ENCODE data around the gene FBXL13.

DNA sequence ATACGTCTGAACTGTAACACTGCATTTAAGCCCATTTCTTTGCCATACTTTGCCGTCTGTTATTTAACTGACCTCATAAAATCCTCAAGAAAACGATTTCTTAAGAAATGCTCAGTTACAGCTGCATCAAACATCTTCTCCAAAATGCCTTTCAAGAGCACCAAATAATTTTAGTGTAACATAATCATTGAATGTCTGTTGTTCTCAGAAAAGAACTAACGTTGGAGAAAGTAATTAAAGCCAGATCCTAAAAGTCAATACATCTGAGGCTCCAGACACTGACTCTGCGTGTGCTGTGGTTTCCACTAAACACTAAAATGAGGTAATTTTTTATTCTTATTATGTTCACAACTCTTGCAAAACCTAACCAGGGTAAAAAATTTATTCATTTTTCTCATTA lies 225.5 kb downstream of the FBXL13 start:
- TF ChIP-seq, protein P1, sequence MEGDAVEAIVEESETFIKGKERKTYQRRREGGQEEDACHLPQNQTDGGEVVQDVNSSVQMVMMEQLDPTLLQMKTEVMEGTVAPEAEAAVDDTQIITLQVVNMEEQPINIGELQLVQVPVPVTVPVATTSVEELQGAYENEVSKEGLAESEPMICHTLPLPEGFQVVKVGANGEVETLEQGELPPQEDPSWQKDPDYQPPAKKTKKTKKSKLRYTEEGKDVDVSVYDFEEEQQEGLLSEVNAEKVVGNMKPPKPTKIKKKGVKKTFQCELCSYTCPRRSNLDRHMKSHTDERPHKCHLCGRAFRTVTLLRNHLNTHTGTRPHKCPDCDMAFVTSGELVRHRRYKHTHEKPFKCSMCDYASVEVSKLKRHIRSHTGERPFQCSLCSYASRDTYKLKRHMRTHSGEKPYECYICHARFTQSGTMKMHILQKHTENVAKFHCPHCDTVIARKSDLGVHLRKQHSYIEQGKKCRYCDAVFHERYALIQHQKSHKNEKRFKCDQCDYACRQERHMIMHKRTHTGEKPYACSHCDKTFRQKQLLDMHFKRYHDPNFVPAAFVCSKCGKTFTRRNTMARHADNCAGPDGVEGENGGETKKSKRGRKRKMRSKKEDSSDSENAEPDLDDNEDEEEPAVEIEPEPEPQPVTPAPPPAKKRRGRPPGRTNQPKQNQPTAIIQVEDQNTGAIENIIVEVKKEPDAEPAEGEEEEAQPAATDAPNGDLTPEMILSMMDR (IDR thresholded peaks at IDR 0.05): no peak
- no peak for TF ChIP-seq POLR2A (IDR thresholded peaks at IDR 0.05)
